Transverse colon (tissue), 4 donors: ENCODE measurements around the gene DOCK3.

Experiments used
- CTCF ChIP-seq, 5 experiments: fragments of 200-600 bp in 3 of 5; fragments of 450-650 bp in 2 of 5; sonication (generic) in 3 of 5; IDR thresholded peaks; 1 replicate in 2 of 5; 2 replicates in 3 of 5; pipeline ENCODE4 v1.5.1; 2016 to 2017; ENCODE audit warnings: antibody characterized with exemption in 5 of 5, inconsistent platforms in 3 of 5, mild to moderate bottlenecking in 2 of 5, moderate library complexity in 1 of 5
- EP300 ChIP-seq: sonication (generic); formaldehyde crosslinking; IDR thresholded peaks from one replicate; pipeline ENCODE4 v1.6.1; 2017; ENCODE audit warnings: antibody characterized with exemption, low read depth
- POLR2A ChIP-seq: fragments of 450-650 bp; IDR thresholded peaks from one replicate; pipeline ENCODE4 v1.6.1; 2016; ENCODE audit warnings: antibody characterized with exemption, mild to moderate bottlenecking, moderate library complexity
- POLR2AphosphoS5 ChIP-seq, 3 donors: sonication (generic); formaldehyde crosslinking; IDR thresholded peaks; one replicate each; pipeline ENCODE4 v1.6.1; 2016; ENCODE audit warnings: antibody characterized with exemption in 3 of 3

GRCh38 chr3:50994537-50994936 is 319.8 kb downstream of the DOCK3 start:
- TF ChIP-seq CTCF (IDR thresholded peaks at IDR 0.05): no peak
- no peak for TF ChIP-seq POLR2A
- no peak for TF ChIP-seq POLR2AphosphoS5 (IDR thresholded peaks at IDR 0.05)
- TF ChIP-seq EP300: no peak
